CD1c-positive myeloid dendritic cell (primary cell): ENCODE measurements around the gene CSNK1G1.
"Not testable (repeated sequence)": the region's sequence is repeated elsewhere in the genome, so short reads cannot be mapped to it uniquely, and the experiment has no call there.

ENCODE experiments used
- DNase-seq: peaks from one replicate; pipeline ENCODE4 v3.0.0-alpha.2; 2016; ENCODE audit errors: extremely low spot score

CSNK1G1 gene

GRCh38 chr15:64133623-64134344 is 222.2 kb downstream of the CSNK1G1 start:
- DNase-seq, result no peak

GRCh38 chr15:64132217-64132616 is 223.8 kb downstream of the CSNK1G1 start:
- no peak for DNase-seq

GRCh38 chr15:64131547-64131946 is 224.4 kb downstream of the CSNK1G1 start:
- no peak for DNase-seq

- DNase-seq, result no peak
These were observed 225.8 kb downstream of the CSNK1G1 start for GRCh38 chr15:64130159-64130558.

- no peak for DNase-seq
These were observed 228.3 kb downstream of the CSNK1G1 start for GRCh38 chr15:64127521-64128270.

- DNase-seq, result no peak
These were observed 230.0 kb downstream of the CSNK1G1 start for GRCh38 chr15:64125978-64126377.

GRCh38 chr15:64122936-64123351 is 233.0 kb downstream of the CSNK1G1 start:
- DNase-seq, result no peak

- DNase-seq, result no peak
These were observed 233.5 kb downstream of the CSNK1G1 start for GRCh38 chr15:64122444-64122843.

- DNase-seq, result no peak
These were observed 234.4 kb downstream of the CSNK1G1 start for GRCh38 chr15:64121614-64122013.

GRCh38 chr15:64120322-64120721 is 235.7 kb downstream of the CSNK1G1 start:
- DNase-seq, result not testable (repeated sequence)

- no peak for DNase-seq
These were observed 238.1 kb downstream of the CSNK1G1 start for GRCh38 chr15:64117759-64118487.
